HG03432 (cell line): Measurements from ENCODE around the gene TMEM14C.
A peak's percentile ranks its signal among the peaks of the same experiment; 100 is the strongest.

Experiments used
- ATAC-seq: cut with Tn5 transposase; IDR thresholded peaks from one replicate; pipeline ENCODE4 v1.9.1; 2021; ENCODE audit warnings: mild to moderate bottlenecking, moderate library complexity; ENCODE audit not compliant: unreplicated experiment

TMEM14C gene

GRCh38 chr6:10722820-10723566 is at the start of gene TMEM14C:
TSS of gene TMEM14C (plus strand) at chr6:10723070. CDS start at chr6:10724614, 1,544 bp downstream.
- peak; percentile 97 for ATAC-seq

- ATAC-seq, result no peak
These were observed 46.5 kb upstream of the TMEM14C start for GRCh38 chr6:10676403-10676802.

- ATAC-seq, result no peak
These were observed 44.4 kb upstream of the TMEM14C start for GRCh38 chr6:10678456-10678855.

GRCh38 chr6:10681795-10682194 is 41.1 kb upstream of the TMEM14C start:
- no peak for ATAC-seq

DNA sequence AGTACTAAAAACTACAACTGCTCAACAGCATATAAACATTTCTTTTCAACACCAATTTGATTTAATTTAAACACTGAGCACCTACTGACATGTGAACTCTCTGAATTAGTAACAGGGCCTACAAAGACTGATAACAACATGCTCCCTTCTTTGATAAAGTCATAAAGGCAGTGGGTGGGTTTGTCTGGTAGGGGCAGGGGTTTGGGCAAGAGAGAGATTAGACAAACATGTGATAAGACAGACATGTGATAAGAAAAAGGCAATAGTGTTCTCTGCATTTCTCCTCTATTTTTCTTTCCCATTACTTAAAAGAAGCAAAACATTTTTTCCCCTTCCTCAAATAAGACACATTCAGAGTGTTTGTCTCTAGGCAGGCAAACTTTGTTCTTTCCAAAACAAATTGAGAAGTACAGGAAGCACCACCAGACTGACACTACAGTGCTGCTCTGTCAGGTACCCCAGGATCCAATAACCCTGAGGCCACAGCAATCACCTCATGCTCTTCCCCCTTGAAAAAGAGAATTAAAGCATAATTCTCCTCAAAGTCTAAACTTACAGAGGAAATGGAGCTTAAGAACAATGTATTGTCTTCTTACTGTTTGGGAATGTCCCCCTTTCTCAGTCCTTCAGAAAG is 40.4 kb upstream of the TMEM14C start:
- no peak for ATAC-seq

- no peak for ATAC-seq
These were observed 38.3 kb upstream of the TMEM14C start for GRCh38 chr6:10684618-10685017.

DNA sequence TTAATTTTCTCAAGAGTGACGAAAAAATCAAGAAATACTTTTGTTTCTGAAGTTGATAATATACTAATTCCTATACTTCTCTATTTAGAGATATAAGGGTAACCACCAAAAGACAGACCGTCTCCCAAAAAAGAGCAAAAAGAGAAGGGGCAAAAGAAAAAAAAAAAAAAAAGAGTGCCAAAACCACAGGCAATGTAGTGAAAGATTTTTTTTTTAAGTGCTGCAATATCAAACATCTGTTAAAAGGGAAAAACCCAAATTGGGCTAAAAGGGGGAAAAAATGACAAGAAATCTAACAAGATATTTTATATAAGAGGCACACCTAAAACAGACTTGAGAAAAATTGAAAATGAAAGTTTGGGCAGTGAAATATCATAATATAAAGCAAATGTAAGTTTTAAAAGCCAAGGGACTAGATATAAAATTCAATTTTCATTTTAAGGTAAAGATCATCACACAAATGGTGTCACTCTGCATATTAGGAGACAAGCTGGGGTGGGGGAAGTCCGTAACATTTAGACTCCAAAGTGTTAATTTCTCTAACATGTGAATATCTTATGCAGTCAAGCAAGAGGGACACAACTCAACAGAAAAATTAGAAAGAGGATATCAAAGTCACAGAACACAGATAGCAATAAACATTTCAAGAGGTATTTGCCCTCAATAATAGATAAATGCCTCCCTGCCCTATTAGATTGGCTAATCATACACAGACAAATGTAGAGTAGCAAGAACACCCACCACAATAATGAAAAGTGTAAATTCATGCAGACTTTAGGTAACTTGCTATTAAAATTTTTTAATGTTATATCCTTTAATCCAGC is 37.6 kb upstream of the TMEM14C start:
- no peak for ATAC-seq

GRCh38 chr6:10686901-10687300 is 36.0 kb upstream of the TMEM14C start:
- ATAC-seq, result no peak

DNA sequence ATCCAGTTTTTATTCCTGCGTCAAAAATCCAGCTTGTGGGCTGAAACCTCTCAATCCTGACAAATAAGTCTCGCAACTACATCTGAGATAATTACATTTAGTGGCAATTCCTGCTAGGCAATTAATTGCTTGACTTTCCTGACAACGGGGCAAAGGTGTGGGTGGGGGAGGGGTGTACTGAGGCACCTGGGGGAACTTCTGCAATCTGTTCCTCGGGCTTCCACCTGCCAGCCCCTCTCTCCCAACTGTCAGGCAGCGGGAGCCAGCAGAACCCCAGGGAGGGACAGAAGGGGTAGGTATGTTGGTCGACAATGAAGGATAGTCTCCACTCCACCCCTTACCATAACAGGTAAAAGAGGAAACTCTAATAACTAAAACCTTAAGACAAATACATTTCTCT is 35.3 kb upstream of the TMEM14C start:
- no peak for ATAC-seq

DNA sequence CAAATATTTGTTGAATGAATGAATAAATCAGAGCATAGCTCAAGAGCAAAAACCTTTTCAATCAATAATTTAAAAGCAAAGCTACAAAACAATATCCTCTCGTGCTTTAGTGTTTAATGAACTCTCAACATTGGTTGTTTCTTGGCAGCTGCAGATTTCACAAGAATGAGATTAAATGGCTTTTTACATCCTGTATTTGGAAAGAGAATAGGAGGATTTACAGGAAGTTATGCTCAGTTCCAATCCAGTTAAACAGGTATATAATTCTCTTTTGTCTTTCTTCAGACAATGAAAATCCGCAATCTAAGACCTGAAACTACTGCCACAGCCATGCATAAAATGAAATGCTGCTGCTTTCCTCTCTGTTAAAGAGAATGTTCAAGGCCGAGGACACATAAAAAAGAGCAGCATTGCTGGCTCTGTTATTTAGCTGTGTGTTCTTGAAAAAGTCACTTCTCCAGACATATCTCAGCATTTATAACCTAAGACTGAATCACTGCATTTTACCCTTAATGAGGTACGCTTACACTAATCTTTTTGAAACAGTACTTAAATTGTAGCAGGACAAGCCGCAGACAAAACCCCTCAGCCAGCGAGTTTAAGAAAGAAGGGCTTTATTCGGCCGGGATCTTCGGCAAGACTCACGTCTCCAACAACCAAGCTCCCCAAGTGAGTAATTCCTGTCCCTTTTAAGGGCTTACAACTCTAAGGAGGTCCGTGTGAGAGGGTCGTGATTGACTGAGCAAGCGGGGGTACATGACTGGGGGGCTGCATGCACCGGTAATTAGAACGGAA is 32.0 kb upstream of the TMEM14C start:
- no peak for ATAC-seq

- no peak for ATAC-seq
These were observed 29.8 kb upstream of the TMEM14C start for GRCh38 chr6:10692965-10693538.

DNA sequence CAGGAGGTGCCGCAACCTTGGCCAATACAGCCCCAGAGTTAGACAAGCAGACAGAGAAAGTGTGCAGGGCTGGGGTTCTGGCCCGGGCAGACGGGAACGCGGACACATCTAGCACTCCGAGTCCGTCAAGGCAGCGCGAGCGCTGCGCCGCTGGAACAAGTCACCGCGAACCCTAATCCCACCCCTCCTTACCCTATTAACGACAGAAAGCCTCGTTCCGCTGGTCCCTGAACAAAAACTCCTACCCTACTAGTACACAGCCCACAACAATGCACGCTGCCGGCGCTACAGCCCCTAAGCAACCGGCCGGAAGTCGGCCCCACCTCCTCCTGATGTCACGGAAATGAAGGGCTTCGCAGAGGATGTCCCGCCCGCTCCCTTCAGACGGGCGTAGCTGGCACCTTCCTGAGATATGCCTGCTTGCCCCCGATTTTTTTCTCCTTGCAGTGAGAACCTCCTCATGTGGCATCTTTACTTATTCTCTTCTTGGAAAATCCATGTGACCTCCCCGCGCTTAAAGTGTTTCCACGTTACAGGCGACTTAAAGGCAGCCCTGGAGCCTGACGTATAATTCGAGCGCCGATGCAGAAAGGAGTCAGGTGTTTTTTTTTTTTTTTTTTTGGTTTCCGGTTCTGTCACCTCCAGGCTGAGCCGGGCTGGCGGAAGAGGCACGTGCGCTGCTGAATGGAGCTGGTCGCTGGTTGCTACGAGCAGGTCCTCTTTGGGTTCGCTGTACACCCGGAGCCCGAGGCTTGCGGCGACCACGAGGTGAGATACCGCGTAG is 28.4 kb upstream of the TMEM14C start, which contains the start of the genes C6orf52 and PAK1IP1:
Gene C6orf52 (minus strand): TSS at position 315 of the 784 bp plus-strand sequence. CDS start 7,066 bp downstream, outside the sequence.
Gene PAK1IP1 (plus strand): TSS at position 671 of the 784 bp plus-strand sequence. CDS start 14 bp downstream, at position 685.
- ATAC-seq, result peak; percentile 98

DNA sequence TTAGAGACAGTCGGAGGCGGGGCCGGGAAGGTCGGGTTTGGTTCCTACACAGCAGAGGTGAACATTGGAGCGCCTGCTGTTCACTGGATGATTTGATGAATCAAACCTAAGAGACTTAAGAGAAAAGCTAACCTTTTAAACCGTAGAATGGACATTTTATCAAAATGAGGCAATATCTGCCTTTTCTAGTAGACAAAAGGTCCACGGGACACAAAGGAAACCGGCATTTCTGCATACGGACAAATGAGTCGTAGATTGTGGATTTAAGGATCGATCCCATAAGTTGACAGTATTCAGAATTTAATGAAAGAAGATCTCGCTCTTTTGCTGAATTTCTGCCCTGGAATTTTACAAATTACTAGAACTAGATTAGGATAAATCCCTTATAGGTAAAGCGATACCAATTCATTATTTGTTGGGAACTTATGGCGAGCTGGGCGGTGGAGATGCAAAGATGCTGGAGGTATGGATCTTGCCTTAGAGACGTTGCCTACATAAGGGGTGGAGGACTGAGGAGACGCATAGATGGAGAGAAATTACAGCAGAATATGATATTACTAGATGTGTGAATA is 27.7 kb upstream of the TMEM14C start:
- no peak for ATAC-seq

DNA sequence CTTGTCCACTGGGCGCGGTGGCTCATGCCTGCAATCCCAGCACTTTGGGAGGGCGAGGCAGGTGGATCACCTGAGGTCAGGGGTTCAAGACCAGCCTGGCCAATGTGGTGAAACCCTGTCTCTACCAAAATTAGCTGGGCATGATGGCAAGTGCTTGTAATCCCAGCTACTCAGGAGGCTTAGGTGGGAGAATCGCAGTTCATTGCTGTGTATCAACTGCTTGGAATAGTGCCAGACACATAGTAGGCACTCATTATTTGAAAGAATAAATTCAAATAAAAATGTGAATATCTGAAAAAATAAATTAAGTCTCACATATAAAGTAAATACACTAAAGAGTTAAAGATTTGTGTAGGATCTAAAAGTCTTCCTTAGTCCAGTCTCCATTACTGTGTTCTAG is 26.2 kb upstream of the TMEM14C start:
- no peak for ATAC-seq

GRCh38 chr6:10713962-10714361 is 8.9 kb upstream of the TMEM14C start:
- ATAC-seq, result no peak

- ATAC-seq, result no peak
These were observed 3.4 kb upstream of the TMEM14C start for GRCh38 chr6:10719296-10719963.

- no peak for ATAC-seq
These were observed 3.0 kb upstream of the TMEM14C start for GRCh38 chr6:10719964-10720264.

DNA sequence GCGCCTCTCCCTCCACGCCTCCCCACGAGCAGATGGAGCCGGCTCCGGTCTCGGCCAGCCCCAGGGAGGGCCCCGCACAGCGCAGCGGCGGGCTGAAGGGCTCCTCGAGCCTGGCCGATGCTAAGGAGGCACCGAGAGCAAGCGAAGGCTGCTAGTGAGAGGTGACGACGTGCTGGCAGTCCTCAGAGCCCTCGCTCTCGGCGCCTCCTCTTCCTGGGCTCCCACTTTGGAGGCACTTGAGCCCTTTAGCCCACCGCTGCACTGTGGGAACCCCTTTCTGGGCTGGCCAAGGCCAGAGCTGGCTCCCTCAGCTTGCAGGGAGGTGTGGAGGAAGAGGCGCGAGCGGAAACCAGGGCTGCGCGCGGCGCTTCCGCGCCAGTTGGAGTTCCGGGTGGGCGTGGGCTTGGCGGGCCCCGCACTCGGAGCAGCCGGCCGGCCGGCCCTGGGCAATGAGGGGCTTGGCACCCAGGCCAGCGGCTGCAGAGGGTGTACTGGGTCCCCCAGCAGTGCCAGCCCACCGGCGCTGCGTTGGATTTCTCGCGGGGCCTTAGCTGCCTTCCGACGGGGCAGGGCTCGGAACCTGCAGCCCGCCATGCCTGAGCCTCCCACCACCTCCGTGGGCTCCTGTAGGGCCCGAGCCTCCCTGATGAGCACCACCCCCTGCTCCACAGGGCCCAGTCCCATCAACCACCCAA is 2.5 kb upstream of the TMEM14C start:
- ATAC-seq, result peak; percentile 21
